ENCODE results near the gene TEX22.

DNA sequence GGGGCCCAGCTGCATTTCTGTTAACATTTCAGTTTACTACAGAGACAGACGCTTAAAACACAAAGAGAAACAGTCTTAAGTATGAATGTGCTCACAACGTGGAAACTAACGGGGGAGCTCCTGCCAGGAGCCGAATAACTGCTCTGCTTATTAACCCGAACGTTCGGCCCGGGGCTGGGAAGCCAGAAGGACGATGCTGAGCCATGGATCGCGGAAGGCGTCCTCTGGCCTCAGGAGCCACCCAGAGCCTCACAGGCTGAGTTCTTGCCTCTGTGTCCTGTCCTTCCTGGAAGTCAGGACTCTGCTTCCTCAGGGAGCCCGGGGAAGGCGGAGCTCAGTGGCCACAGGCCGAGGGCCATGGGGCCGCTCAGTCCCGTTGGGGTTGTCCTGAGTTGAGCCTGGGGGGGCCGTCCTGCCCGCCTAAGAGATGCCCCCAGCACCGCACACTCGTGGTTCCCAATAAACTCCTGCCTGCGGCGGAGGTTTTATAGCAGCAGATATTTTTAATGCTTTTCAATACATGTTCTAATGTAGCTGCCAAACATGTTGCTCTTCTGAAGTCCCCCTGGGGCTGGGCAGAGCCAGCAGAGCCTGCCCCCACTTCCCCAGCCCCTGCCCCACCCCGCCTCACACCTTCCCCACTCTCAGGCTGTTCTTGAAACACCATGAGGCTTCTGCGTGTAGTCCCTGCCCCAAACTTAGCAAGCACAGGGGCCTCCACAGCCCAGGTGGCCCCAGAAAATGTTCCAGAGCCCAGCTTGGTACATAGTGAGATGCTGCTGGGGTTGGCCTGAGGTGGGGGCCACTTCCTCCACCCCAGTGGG lies 3.4 kb upstream of the TEX22 start:
- TF ChIP-seq, protein P1, sequence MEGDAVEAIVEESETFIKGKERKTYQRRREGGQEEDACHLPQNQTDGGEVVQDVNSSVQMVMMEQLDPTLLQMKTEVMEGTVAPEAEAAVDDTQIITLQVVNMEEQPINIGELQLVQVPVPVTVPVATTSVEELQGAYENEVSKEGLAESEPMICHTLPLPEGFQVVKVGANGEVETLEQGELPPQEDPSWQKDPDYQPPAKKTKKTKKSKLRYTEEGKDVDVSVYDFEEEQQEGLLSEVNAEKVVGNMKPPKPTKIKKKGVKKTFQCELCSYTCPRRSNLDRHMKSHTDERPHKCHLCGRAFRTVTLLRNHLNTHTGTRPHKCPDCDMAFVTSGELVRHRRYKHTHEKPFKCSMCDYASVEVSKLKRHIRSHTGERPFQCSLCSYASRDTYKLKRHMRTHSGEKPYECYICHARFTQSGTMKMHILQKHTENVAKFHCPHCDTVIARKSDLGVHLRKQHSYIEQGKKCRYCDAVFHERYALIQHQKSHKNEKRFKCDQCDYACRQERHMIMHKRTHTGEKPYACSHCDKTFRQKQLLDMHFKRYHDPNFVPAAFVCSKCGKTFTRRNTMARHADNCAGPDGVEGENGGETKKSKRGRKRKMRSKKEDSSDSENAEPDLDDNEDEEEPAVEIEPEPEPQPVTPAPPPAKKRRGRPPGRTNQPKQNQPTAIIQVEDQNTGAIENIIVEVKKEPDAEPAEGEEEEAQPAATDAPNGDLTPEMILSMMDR (IDR thresholded peaks at IDR 0.05), result no peak
- TF ChIP-seq POLR2AphosphoS5 (IDR thresholded peaks at IDR 0.05), result no peak
- TF ChIP-seq EP300 (IDR thresholded peaks at IDR 0.05), result no peak
- no peak for TF ChIP-seq POLR2A (IDR thresholded peaks at IDR 0.05)

Measured in sigmoid colon (tissue), 4 donors.